GM18858 (cell line): ENCODE data around the gene TRIM37.

Experiments
- ATAC-seq: cut with Tn5 transposase; IDR thresholded peaks from one replicate; pipeline ENCODE4 v1.9.1; 2021; ENCODE audit not compliant: unreplicated experiment

Gene TRIM37

GRCh38 chr17:59046192-59046591 is 60.5 kb downstream of the TRIM37 start:
- ATAC-seq: no peak

DNA sequence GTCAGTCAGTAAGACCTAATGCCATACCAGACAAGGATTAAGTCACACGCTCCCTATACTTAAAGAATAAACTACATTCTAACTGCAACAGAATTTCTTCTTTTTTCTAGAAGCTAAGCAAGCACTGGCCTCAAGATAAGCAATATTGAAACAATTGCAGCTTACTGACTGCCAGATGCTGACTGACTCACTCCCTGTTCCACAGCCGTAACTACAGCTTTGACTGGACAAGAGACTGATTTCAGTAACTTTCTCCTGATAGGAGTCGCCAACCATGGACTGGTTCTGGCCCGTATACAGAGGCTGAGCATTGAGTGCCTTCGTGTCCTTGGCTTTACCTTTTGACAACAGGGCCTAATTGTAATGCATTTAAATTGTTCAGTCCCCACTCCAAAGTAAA is 67.9 kb downstream of the TRIM37 start:
- ATAC-seq: no peak

DNA sequence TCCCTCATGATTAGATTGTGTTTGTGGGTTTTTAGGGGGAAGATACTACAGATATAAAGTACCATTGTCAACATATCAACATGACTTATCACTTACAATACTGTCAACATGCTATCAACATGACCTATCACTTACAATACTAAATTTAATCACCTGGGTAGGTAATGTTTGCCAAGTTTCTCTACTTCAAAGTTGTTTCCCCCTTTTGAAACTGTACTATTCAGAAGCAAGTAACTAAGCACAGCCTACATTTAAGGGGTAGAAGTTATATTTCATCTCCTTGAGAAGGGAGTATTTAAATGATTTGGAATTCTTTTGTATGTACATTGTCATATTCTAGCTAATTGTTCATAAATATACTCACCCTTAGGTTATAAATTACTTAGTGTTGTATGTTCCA is 68.7 kb downstream of the TRIM37 start:
- ATAC-seq: no peak

DNA sequence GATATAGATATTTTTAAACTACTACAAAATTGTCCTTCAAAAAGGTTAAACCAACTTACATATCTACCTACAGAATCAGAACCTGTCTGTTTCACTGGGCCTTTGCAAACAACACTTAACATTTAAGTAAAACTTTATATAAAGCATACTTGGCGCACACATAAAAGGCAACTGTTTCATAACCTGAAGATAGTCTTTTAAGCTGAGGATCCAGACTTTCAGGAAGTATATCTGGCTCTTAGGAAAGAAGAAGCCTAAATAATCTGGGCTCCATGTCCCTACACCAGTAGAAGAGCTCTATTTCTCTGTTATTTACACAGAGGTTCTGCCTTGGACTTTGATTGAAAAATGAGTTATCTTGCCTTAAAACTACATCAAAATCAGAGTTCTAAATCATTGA is 75.9 kb downstream of the TRIM37 start:
- no peak for ATAC-seq

GRCh38 chr17:59028328-59028727 is 78.4 kb downstream of the TRIM37 start:
- no peak for ATAC-seq

DNA sequence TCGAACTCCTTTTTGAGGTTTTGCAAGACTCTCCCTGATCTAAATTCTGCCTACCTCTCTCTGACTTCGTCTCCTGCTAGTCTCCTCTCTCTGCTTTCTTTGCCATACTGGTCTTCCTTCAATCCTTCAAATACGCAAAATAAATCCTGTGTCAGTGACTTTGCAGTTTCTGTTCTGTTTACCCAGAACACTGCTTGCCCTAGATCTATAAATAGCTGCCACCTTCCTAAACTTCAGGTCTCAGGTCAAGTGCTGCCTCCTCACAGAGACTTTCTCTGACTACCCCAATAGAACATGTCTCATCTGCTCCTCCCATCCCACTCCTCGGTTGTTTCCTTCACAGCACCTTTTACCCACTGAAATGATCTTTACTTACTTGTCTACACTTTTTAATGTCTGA is 78.9 kb downstream of the TRIM37 start:
- no peak for ATAC-seq

- no peak for ATAC-seq
Measured at GRCh38 chr17:59026176-59026939, 80.3 kb downstream of the TRIM37 start.

- no peak for ATAC-seq
Measured at GRCh38 chr17:59024916-59025315, 81.8 kb downstream of the TRIM37 start.

GRCh38 chr17:59018019-59018418 is 88.7 kb downstream of the TRIM37 start:
- ATAC-seq: no peak

GRCh38 chr17:59011975-59012374 is 94.7 kb downstream of the TRIM37 start:
- no peak for ATAC-seq

GRCh38 chr17:59010026-59010425 is 96.7 kb downstream of the TRIM37 start:
- no peak for ATAC-seq

GRCh38 chr17:59008737-59009136 is 97.9 kb downstream of the TRIM37 start:
- ATAC-seq: no peak

- ATAC-seq: no peak
Measured at GRCh38 chr17:59007995-59008394, 98.7 kb downstream of the TRIM37 start.

- no peak for ATAC-seq
Measured at GRCh38 chr17:59004338-59005111, 102.2 kb downstream of the TRIM37 start.

- no peak for ATAC-seq
Measured at GRCh38 chr17:59003860-59004259, 102.8 kb downstream of the TRIM37 start.

DNA sequence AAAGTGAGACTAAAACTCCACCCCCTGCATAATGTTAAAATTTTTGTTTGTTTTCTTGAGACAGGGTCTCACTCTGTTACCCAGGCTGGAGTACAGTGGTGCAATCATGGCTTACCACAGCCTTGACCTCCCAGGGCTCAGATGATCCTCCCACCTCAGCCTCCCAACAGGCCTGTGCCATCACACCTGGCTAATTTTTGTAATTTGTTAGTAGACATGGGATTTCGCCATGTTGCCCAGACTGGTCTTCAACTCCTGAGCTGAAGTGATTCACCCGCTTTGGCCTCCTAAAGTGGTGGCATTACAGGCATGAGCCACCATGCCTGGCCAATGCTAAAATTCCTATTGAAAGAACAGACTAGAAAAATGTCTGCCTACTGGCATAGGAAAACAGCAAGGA is 103.8 kb downstream of the TRIM37 start:
- ATAC-seq: no peak

DNA sequence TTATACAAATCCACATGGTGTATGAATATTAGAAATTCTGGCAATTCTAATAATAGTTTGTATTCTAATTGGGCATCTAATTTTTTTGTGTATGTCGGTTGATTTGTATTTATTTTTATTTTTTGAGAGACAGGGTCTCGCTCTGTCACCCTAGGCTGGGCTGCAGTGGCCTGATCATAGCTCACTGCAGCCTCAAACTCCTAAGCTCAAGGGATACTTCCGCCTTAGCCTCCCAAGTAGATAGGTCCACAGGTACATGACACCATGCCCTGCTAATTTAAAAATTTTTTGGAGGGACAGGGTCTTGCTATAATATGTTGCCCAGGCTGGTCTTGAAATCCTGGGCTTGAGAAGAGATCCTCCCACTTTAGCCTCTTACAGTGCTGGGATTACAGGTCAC is 104.6 kb downstream of the TRIM37 start:
- no peak for ATAC-seq

- no peak for ATAC-seq
Measured at GRCh38 chr17:59001158-59001814, 105.4 kb downstream of the TRIM37 start.

DNA sequence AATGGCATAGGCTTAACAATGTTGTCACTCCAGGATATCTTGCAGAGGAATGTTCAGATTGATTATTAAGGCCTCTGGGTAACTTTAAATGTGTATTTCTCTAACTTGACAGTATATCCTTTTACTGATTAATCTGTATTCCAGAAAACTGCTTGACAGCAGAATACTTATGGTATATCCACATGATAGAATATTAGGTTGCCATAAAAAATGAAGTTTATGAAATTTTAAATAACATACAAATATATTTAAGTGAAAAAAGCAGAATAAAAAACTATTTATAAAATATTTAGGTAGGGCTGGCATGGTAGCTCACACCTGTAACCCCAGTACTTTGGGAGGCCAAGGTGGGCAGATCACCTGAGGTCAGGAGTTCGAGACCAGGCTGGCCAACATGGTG is 106.7 kb downstream of the TRIM37 start:
- ATAC-seq: no peak

DNA sequence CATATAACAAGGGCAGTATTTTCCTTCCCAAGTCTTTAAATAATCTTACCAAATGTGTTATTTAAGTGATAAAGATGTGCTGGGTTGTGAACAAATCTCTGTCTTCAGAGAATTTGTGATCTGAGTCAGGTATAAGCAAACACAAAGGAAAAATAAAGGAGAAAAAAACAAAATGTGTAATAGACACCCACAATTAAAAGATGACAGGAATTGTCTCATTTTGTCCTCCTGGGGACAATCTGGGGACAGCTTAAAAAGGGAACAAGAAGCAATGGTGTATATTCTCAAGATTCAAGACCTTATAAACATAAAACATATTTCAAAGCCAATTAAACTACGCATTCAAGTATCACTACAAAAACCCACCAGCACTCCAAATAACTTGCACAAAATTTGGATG is 107.2 kb downstream of the TRIM37 start:
- no peak for ATAC-seq

DNA sequence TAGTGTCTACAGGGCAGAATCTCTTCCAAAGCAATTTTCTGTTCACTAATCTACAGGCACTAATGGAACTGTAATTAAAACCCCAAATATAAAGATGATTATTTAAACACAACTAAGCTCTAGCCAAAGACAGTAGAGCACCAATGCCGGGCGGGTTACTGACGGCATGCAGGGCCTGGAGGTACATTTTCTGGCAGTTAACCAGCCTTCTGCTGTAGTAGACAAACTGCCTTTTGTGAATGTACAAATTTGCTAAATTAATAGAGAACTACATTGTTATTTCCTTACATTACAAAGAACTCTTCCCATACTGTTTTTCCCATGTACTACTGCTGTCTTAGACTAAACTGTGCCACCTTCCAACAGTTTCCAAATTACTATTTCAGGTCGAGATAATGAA is 107.8 kb downstream of the TRIM37 start:
- ATAC-seq: no peak
